Liver (tissue), 3 donors: Measurements from ENCODE around the gene YAF2.

ENCODE experiments used
- ATF3 ChIP-seq: IDR thresholded peaks from 2 replicates; pipeline ENCODE4 v1.6.1; 2016; ENCODE audit warnings: antibody characterized with exemption
- EGR1 ChIP-seq, 2 donors: IDR thresholded peaks; 2 replicates each; pipeline ENCODE4 v1.6.1; 2016 to 2018; ENCODE audit warnings: antibody characterized with exemption in 2 of 2, low read depth in 2 of 2
- FOXA2 ChIP-seq: IDR thresholded peaks from 2 replicates; pipeline ENCODE4 v1.6.1; 2016; ENCODE audit warnings: antibody characterized with exemption
- GABPA ChIP-seq, 2 donors: IDR thresholded peaks in 1 of 2; conservative IDR thresholded peaks in 1 of 2; 2 replicates each; pipeline ENCODE4 v1.6.1; 2016; ENCODE audit warnings: antibody characterized with exemption in 2 of 2, mild to moderate bottlenecking in 1 of 2, moderate library complexity in 1 of 2
- HNF4G ChIP-seq: IDR thresholded peaks from 2 replicates; pipeline ENCODE4 v1.6.1; 2016; ENCODE audit warnings: antibody characterized with exemption
- JUND ChIP-seq, 2 donors: IDR thresholded peaks; 2 replicates each; pipeline ENCODE4 v1.6.1; 2016; ENCODE audit warnings: antibody characterized with exemption in 2 of 2
- MAX ChIP-seq: IDR thresholded peaks from 2 replicates; pipeline ENCODE4 v1.6.1; 2016; ENCODE audit warnings: antibody characterized with exemption
- RAD21 ChIP-seq, 2 donors: IDR thresholded peaks; 2 replicates each; pipeline ENCODE4 v1.6.1; 2016; ENCODE audit warnings: antibody characterized with exemption in 2 of 2, mild to moderate bottlenecking in 2 of 2
- RXRA ChIP-seq, 2 donors: IDR thresholded peaks; 2 replicates each; pipeline ENCODE4 v1.6.1; 2017 to 2018; ENCODE audit warnings: antibody characterized with exemption in 2 of 2, mild to moderate bottlenecking in 1 of 2
- SP1 ChIP-seq: IDR thresholded peaks from 2 replicates; pipeline ENCODE4 v1.6.1; 2018; ENCODE audit warnings: antibody characterized with exemption, mild to moderate bottlenecking
- TAF1 ChIP-seq: conservative IDR thresholded peaks from 2 replicates; pipeline ENCODE4 v1.6.1; 2016; ENCODE audit warnings: antibody characterized with exemption, mild to moderate bottlenecking
- YY1 ChIP-seq: IDR thresholded peaks from 2 replicates; pipeline ENCODE4 v1.6.1; 2016; ENCODE audit warnings: antibody characterized with exemption, mild to moderate bottlenecking
- TF ChIP-seq, protein P1 (sequence below): fragments of 150-350 bp; IDR thresholded peaks from 2 replicates; pipeline ENCODE4 v1.5.1; 2017; ENCODE audit warnings: improper control_type of control experiment, low read depth, low read length; ENCODE audit not compliant: missing input control
- TF ChIP-seq, protein P2 (sequence below): IDR thresholded peaks from 2 replicates; pipeline ENCODE4 v1.6.1; 2016; ENCODE audit warnings: antibody characterized with exemption, mild to moderate bottlenecking
- donor health status: healthy.
- donor health status: healthy.

- TF ChIP-seq, protein P1, sequence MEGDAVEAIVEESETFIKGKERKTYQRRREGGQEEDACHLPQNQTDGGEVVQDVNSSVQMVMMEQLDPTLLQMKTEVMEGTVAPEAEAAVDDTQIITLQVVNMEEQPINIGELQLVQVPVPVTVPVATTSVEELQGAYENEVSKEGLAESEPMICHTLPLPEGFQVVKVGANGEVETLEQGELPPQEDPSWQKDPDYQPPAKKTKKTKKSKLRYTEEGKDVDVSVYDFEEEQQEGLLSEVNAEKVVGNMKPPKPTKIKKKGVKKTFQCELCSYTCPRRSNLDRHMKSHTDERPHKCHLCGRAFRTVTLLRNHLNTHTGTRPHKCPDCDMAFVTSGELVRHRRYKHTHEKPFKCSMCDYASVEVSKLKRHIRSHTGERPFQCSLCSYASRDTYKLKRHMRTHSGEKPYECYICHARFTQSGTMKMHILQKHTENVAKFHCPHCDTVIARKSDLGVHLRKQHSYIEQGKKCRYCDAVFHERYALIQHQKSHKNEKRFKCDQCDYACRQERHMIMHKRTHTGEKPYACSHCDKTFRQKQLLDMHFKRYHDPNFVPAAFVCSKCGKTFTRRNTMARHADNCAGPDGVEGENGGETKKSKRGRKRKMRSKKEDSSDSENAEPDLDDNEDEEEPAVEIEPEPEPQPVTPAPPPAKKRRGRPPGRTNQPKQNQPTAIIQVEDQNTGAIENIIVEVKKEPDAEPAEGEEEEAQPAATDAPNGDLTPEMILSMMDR = no peak
- TF ChIP-seq RAD21 (IDR thresholded peaks at IDR 0.05) (no peak), GABPA (IDR thresholded peaks at IDR 0.05 in 1 of 2, conservative IDR thresholded peaks at IDR 0.05 in 1 of 2) (no peak), YY1 (no peak), TAF1 (no peak), SP1 (no peak), JUND (IDR thresholded peaks at IDR 0.05) (no peak), EGR1 (IDR thresholded peaks at IDR 0.05; ENCODE audit: low read depth in 2 of 2) (no peak), MAX (no peak), ATF3 (no peak), FOXA2 (no peak), HNF4G (no peak), RXRA (IDR thresholded peaks at IDR 0.05) (no peak)
- TF ChIP-seq, protein P2, sequence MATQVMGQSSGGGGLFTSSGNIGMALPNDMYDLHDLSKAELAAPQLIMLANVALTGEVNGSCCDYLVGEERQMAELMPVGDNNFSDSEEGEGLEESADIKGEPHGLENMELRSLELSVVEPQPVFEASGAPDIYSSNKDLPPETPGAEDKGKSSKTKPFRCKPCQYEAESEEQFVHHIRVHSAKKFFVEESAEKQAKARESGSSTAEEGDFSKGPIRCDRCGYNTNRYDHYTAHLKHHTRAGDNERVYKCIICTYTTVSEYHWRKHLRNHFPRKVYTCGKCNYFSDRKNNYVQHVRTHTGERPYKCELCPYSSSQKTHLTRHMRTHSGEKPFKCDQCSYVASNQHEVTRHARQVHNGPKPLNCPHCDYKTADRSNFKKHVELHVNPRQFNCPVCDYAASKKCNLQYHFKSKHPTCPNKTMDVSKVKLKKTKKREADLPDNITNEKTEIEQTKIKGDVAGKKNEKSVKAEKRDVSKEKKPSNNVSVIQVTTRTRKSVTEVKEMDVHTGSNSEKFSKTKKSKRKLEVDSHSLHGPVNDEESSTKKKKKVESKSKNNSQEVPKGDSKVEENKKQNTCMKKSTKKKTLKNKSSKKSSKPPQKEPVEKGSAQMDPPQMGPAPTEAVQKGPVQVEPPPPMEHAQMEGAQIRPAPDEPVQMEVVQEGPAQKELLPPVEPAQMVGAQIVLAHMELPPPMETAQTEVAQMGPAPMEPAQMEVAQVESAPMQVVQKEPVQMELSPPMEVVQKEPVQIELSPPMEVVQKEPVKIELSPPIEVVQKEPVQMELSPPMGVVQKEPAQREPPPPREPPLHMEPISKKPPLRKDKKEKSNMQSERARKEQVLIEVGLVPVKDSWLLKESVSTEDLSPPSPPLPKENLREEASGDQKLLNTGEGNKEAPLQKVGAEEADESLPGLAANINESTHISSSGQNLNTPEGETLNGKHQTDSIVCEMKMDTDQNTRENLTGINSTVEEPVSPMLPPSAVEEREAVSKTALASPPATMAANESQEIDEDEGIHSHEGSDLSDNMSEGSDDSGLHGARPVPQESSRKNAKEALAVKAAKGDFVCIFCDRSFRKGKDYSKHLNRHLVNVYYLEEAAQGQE = no peak
Observed at GRCh38 chr12:42216737-42217136, 21.3 kb downstream of the YAF2 start.
